ENCODE results near the gene PTPRG.
"Not testable (repeated sequence)": the region's sequence is repeated elsewhere in the genome, so short reads cannot be mapped to it uniquely, and the experiment has no call there.

PTPRG gene

GRCh38 chr3:62020706-62021105, 459.3 kb downstream of the PTPRG start:
- no peak for DNase-seq (ENCODE audit: low read depth)

- DNase-seq (ENCODE audit: low read depth) = no peak
Observed at GRCh38 chr3:62022312-62022711, 460.9 kb downstream of the PTPRG start.

- no peak for DNase-seq (ENCODE audit: low read depth)
Observed at GRCh38 chr3:62024882-62025281, 463.5 kb downstream of the PTPRG start.

DNA sequence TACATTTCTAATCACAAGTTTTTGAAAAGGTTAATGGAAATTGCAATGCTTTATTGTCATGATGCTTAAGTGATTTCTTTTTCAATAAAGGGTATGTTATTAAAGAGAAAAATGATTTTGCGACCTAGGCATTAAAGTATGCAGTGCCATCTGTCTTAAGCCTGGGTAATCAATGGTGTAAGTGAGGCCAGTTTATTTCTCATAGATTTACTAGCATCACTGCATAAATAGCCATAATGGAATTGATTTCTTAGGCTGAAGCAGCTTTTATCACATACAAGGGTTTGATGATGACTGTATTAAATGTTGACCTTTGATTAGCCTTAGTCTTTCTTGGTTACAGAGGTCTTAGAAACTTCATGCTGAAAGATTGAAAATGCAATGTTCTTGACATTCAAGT, 464.5 kb downstream of the PTPRG start:
- no peak for DNase-seq (ENCODE audit: low read depth)

DNA sequence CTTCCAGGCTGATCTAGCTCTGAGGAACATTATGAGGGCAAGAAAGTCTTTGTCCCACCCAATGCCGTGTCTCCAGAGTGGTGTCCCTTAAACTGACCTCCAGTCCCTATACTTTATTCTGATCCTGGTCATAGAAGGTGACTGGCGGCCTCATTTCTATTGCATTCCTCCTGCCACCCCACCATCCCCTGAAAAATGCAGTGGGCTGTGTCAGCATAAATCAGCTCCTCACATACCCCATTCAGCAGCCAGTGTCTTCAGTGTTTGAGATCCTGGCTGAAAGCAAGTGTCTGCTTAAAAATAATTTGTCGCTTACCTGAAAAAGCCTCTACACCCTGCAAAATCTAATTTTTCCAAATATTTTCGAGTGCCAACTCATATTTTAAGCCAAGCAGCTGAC, 465.9 kb downstream of the PTPRG start:
- DNase-seq (ENCODE audit: low read depth) = no peak

DNA sequence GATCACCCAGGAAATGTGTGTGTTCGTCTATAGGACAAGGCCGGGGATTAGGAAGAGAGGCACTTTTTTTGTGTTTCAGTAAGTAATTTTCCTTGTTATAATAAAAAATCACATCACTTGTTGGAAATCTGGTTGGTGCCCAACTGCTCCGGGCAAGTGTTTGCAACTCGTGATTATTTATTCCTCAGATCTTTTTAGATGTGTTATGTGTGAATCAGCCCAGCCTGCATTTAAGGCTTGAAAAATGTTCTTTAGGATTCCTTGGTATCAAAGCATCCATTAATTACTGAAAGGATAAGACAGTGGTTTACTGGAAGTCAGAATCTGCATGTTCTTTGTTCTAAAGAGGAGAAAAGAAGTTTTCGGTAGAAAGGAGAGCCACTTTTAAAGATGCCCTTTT, 466.4 kb downstream of the PTPRG start:
- no peak for DNase-seq (ENCODE audit: low read depth)

DNA sequence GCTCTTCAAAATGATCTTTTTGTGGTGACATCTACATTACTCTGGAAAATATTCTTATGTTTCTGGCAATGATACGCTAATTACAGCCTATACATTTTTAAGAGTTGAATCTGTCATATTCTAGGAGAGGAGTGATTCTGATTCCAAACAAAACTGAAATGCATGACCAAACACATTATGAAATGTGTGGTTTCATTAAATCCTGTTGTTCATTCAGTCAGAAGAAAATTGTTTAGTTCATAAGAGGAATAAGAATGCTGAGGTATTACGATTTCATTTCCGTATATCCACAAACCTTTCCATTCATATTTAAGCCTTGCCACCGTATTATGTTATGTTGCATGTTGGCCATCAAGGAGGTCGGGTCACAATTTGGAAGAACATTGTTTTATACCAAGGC, 466.9 kb downstream of the PTPRG start:
- no peak for DNase-seq (ENCODE audit: low read depth)

GRCh38 chr3:62032738-62033137, 471.4 kb downstream of the PTPRG start:
- no peak for DNase-seq (ENCODE audit: low read depth)

DNA sequence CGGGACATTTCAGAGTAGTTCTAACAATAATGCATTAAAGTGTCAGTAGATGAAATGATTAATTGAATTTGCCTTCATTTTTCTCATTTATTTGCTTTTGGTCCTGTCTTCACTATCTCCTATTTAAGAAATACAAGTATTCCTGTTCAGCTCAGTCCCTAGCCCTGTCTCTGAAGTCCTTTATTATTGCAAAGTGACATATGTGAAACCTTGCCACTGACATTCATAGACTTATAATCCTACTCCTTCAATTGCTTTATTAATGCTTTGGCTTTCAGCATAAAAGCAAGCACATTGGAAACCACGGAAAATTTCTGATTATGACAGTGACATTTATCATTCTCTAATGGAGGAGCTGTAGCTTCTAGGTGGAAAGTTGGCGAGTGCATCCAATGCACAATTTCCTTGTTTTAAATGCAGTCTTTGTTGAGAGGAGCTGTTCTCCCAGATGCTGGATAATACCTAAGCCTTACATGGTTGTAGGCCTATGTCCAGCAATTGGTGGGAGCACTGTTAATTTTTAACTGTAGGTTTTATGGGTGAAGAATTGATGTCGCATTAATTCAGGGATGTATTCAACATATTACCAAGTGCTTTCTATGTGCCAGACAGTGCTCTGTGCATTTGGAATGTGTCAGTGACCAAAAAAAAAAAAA, 474.2 kb downstream of the PTPRG start:
- DNase-seq (ENCODE audit: low read depth) = no peak

GRCh38 chr3:62036726-62037125, 475.4 kb downstream of the PTPRG start:
- no peak for DNase-seq (ENCODE audit: low read depth)

DNA sequence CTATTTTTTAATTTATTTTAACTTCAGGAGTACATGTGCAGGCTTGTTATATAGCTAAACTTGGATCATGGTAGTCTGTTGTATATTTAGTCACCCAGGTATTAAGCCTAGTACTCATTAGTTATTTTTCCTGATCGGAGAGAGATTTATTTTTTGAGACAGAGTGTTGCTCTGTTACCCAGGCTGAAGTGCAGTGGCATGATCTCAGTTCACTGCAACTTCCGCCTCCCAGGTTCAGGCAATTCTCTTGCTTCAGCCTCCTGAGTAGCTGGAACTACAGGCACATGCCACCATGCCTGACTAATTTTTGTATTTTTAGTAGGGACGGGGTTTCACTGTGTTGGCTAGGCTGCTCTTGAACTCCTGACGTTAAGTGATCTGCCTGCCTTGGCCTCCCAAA, 477.4 kb downstream of the PTPRG start:
- DNase-seq (ENCODE audit: low read depth) = not testable (repeated sequence)

GRCh38 chr3:62039586-62039985, 478.2 kb downstream of the PTPRG start:
- DNase-seq (ENCODE audit: low read depth) = no peak

- no peak for DNase-seq (ENCODE audit: low read depth)
Observed at GRCh38 chr3:62041681-62042080, 480.3 kb downstream of the PTPRG start.

DNA sequence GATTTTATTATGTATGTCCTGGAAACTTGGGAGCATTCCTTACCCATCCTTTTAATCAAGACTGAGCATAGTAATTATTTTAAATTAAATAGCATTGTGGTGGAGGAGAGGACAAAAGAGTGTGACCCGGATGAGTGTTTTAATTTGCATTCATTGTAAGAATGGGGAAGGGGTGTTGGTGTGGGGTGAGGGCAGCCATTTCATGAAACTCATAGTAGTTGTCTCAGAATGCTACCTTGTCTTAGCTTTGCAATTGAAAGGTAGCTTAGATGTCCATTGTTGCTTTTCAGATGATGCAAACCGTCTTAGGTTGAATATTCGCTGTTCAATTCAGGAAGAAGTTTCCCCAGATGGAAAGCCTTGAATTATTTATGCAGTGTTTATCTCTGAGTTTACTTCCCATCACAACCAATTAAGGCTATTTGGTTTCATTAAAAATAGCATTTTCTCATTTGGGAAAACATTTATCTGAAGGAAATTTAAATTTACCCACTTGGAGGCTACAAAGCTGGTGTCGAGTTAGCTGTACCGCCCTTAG, 483.6 kb downstream of the PTPRG start:
- DNase-seq (ENCODE audit: low read depth) = no peak

DNA sequence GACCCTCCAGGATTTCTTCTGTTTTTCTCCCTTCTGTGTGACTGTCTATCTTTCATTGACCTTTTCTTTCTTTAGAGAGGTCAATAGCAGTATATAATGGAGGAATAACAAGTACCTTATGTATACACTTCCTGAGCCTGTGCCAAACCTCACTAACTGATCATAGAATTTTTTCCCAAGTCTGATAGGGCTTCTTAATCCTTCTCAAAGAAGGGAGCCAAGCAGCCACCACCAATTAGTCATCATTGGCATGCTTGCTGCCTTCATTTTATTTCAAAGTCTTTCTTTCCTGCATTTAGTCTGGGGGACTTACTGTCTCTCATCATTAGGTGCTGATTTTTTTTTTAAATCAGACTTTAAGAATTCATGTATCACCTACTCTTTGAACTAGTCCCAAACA, 485.0 kb downstream of the PTPRG start:
- DNase-seq (ENCODE audit: low read depth) = no peak

DNA sequence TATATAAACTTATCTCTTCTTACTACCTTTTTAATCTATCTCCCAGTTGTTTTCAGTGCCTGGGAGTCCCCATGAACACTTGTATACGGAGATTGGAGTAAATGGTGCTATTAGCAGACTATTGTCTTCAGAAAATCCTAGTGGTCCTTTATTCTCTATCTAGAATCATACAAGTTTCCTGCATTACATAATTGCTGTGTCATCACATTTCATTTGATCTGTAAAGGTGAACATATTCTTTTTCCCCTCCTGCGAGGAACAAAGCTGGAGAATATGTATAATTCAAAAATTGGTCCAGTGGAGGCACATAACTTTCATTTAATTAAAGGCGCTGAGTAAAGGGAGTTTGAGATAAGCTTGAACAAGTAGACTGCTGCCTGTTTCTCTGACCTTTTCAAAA, 487.2 kb downstream of the PTPRG start:
- DNase-seq (ENCODE audit: low read depth) = no peak

DNA sequence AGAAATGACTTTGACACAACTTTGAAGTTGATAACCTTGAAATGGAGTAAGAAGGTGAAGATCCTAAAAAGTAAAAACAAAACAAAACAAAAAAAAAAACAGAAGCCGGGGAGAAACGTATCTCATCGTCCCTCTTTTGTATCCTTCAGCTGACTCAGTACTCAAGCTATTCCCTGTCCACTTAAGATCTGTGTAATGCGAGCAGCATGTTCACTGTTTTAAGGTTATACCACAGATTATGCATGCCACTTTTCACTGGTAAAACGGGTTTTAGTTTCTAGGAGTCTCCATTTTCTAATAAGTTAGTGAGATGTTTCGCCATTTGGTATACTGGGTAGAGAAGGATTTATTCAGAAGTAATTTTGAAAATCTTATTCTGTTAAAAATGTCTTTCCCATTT, 487.7 kb downstream of the PTPRG start:
- DNase-seq (ENCODE audit: low read depth) = no peak

DNA sequence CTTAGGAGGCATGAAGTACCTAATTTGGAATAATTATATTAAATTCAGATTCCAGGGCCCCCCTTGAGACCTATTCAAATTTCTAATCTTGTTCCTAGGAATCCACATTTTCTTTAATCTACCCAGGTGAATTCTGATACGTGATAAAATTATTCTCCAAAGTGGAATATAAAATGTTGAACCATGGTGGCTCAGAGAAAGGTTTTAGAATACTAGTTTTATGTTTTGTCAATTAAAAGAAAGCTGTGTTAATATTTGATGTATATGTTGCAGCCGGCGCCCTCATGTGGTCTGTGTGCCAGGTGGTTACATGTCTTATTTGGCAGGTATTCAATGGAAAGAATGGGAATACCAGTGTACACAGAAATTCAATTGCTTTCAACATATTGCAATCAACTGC, 490.1 kb downstream of the PTPRG start:
- DNase-seq (ENCODE audit: low read depth) = no peak

GRCh38 chr3:62052331-62052730, 491.0 kb downstream of the PTPRG start:
- DNase-seq (ENCODE audit: low read depth) = no peak

DNA sequence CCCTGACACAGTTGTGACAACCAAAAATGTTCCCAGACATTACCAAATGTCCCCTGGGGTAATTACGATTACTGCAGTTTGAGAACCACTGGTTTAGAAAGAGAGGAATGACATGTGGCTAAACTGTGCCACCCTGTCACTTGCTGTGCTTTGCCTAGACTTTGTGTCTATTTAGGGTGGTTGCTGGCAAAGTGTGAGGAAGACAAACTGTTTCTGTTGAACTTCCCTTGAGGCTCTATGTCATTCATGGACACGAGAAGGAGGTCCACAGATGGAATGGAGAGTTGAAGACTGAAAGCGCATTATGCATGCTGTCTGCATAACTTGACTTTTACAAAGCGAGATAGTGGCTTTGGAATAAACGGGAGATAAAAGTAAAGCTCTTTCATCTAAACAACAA, 495.3 kb downstream of the PTPRG start:
- DNase-seq (ENCODE audit: low read depth) = no peak

DNA sequence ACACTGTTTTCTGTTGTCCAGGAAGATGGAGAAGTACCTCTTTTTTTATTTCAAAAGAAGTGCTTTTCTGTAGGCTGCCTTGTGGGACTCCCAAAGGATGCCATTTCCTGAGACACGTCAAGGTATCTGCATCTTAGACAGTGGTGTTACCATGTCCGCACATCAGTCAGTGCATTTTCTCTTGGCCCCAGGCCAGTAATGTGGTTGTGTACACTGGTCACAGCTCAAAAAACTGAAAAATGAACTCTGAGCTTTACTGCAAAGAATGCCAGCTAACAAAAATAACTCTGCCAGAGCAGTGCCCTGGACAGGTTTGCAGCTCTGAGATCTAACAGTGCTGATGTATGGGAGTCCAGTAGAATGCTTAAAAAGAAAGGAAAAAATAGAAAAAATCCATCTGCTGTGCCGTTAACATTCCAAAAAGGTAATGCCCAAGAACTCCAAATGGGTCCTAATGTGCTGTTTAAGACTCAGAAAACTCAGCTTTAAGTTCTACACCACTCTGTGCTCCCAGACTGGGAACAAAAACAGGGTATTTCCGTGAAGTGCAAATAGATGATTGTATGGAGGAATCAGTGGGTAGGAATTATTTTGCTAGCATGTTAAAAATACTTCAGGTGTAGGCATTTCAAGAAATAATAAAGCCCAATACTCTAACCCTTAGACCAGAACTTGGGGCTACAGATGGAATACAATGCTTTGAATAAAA, 496.1 kb downstream of the PTPRG start:
- DNase-seq (ENCODE audit: low read depth) = no peak

- no peak for DNase-seq (ENCODE audit: low read depth)
Observed at GRCh38 chr3:62065985-62066693, 504.8 kb downstream of the PTPRG start.

DNA sequence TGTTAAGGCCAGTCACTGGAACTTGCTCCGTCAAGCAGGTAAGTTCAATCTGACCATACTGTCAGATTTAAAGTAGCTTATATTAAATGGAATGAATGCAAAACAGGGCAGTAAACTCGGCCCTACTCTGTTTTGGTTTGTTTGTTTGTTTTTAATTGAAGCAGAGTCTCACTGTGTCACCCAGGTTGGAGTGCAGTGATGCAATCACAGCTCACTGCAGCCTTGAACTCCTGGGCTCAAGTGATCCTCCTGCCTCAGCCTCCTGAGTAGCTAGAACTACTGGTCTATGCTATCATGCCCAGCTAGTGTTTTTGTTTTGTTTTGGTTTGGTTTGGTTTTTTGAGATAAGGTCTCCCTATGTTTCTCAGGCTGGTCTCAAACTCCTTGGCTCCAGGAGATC, 507.0 kb downstream of the PTPRG start:
- no peak for DNase-seq (ENCODE audit: low read depth)

All from stimulated activated CD8-positive, alpha-beta memory T cell treated with anti-CD3 and anti-CD28 coated beads, Interleukin-7, amount 100 ng/mL, for 24 hours (primary cell).